ENCODE results near the gene RNASE4. TPM values are rescaled to one million over a fixed set of nuclear protein-coding genes. Genes with fewer than 3 reads are reported as not detected.

Gene RNASE4
- total and polyA plus RNA-seq, 10 of the 15 experiments (the other 5 are each of a cell fraction or from before 2014, with no cell fraction given), result 0.87 to 2.6 (median 1.3) TPM

GRCh38 chr14:20659813-20660395 is 24.5 kb upstream of the RNASE4 start:
- no TSS peak for BruUV-seq (replicated peaks)
- TF ChIP-seq KLF5 (IDR thresholded peaks at IDR 0.05; ENCODE audit: partially characterized antibody) (no peak), NFYB (IDR thresholded peaks at IDR 0.05; ENCODE audit: insufficient read depth, low read depth, low read length) (no peak), ZSCAN29 (IDR thresholded peaks at IDR 0.05) (no peak)
- Histone ChIP-seq H2AFZ (ENCODE audit: control insufficient read depth, low read depth, low read length) (no peak overlapping the region), H3K27me3 (replicated peaks in 1 of 2; ENCODE audit: control insufficient read depth in 2 of 2, insufficient read depth in 2 of 2, low read length in 1 of 2) (no peaks in the 10 kb centered on the region; a peak in 2 of 4 replicates), H3K79me2 (ENCODE audit: control insufficient read depth, insufficient read depth, low read length) (peaks cover 12% of the 10 kb centered on the region), H3K27ac (ENCODE audit: control insufficient read depth, insufficient read depth) (no peak overlapping the region), H3K4me3 (no peak overlapping the region), H3K36me3 (ENCODE audit: control insufficient read depth in 2 of 2, insufficient read depth in 2 of 2, low read length in 1 of 2) (peaks cover 0 to 3% of the 10 kb centered on the region in 2 experiments; a peak in 1 of 4 replicates), H3K9ac (ENCODE audit: control insufficient read depth, insufficient read depth, low read length) (no peak overlapping the region), H4K20me1 (ENCODE audit: control insufficient read depth, insufficient read depth) (no peaks in the 10 kb centered on the region; the same call in 1 of the 2 replicates), H3K4me2 (ENCODE audit: control insufficient read depth, insufficient read depth) (no peak overlapping the region), H3K9me3 (replicated peaks; ENCODE audit: control insufficient read depth, insufficient read depth, low read length) (no peaks in the 10 kb centered on the region), H3K4me1 (ENCODE audit: control insufficient read depth, insufficient read depth, low read length) (peaks cover 7% of the 10 kb centered on the region)
- ATAC-seq, result no peak
- RAD21 ChIA-PET (ENCODE audit: unreplicated experiment), result interaction anchor here (1.0 kb wide), 2 partner anchors 30 to 31 kb away, joined by 3 to 4 read pairs; no protein-coding TSS in a partner anchor
- CTCF ChIA-PET, result interaction anchor here (1.2 to 11.5 kb wide), 3 partner anchors 24 to 47 kb away, joined by 3 to 214 read pairs (median 61); partner anchors contain the start of genes ANG and RNASE4
- no peak for FAIRE-seq
- DNase-seq (ENCODE audit: low read depth, low spot score), result no peak
- WGBS (ENCODE audit: insufficient coverage, insufficient replicate concordance, low lambda C conversion rate, missing lambda C conversion rate), result 59% methylated on average over 26 of the region's 26 CpGs
- POLR2A ChIA-PET, result interaction anchor here (1.4 kb wide), 1 partner anchor 21 kb away, joined by 7 read pairs; no protein-coding TSS in a partner anchor
- SMC1A ChIA-PET (ENCODE audit: uncharacterized antibody, unreplicated experiment), result interaction anchor here (1.5 to 2.9 kb wide), 2 partner anchors 21 to 24 kb away, joined by 3 to 10 read pairs; no protein-coding TSS in a partner anchor
- intact Hi-C loops (cut with micrococcal nuclease; ENCODE audit: unreplicated experiment), result loop anchor here (5.0 kb wide), 1 partner anchor 48 kb away; no protein-coding TSS in a partner anchor
- in situ Hi-C loops (cut with MboI), result no loop called here

- DNase-seq (ENCODE audit: low read depth, low spot score) (no peak), ATAC-seq (no peak), FAIRE-seq (no peak)
- Histone ChIP-seq H3K9me3 (replicated peaks; ENCODE audit: control insufficient read depth, insufficient read depth, low read length) (no peaks in the 10 kb centered on the region), H4K20me1 (ENCODE audit: control insufficient read depth, insufficient read depth) (no peaks in the 10 kb centered on the region; the same call in 1 of the 2 replicates), H3K79me2 (ENCODE audit: control insufficient read depth, insufficient read depth, low read length) (peaks cover 20% of the 10 kb centered on the region), H3K9ac (ENCODE audit: control insufficient read depth, insufficient read depth, low read length) (no peak overlapping the region), H3K27ac (ENCODE audit: control insufficient read depth, insufficient read depth) (no peak overlapping the region), H3K4me2 (ENCODE audit: control insufficient read depth, insufficient read depth) (no peak overlapping the region), H3K4me3 (no peak overlapping the region), H2AFZ (ENCODE audit: control insufficient read depth, low read depth, low read length) (no peak overlapping the region), H3K4me1 (ENCODE audit: control insufficient read depth, insufficient read depth, low read length) (peaks cover 7% of the 10 kb centered on the region), H3K36me3 (ENCODE audit: control insufficient read depth in 2 of 2, insufficient read depth in 2 of 2, low read length in 1 of 2) (peaks cover 0 to 3% of the 10 kb centered on the region in 2 experiments; a peak in 1 of 4 replicates), H3K27me3 (replicated peaks in 1 of 2; ENCODE audit: control insufficient read depth in 2 of 2, insufficient read depth in 2 of 2, low read length in 1 of 2) (no peaks in the 10 kb centered on the region; a peak in 1 of 4 replicates)
- ChIA-PET RAD21 (ENCODE audit: unreplicated experiment) (interaction anchor here (1.1 to 4.5 kb wide), 2 partner anchors 30 kb away, joined by 3 to 35 read pairs; no protein-coding TSS in a partner anchor), SMC1A (ENCODE audit: uncharacterized antibody, unreplicated experiment) (interaction anchor here (1.2 to 1.8 kb wide), 4 partner anchors 10 to 51 kb away, joined by 3 to 11 read pairs (median 6); no protein-coding TSS in a partner anchor), POLR2A (interaction anchor here (1.4 kb wide), 1 partner anchor 19 kb away, joined by 7 read pairs; no protein-coding TSS in a partner anchor), CTCF (interaction anchor here (1.2 to 11.5 kb wide), 3 partner anchors 23 to 35 kb away, joined by 3 to 214 read pairs (median 61); partner anchors contain the start of genes ANG and RNASE4)
- in situ Hi-C loops (cut with MboI), result no loop called here
- intact Hi-C loops (cut with micrococcal nuclease; ENCODE audit: unreplicated experiment), result loop anchor here (5.0 kb wide), 1 partner anchor 49 kb away; no protein-coding TSS in a partner anchor
- BruUV-seq (replicated peaks), result no TSS peak
- 47% methylated on average over 2 of the region's 2 CpGs for WGBS (ENCODE audit: insufficient coverage, insufficient replicate concordance, low lambda C conversion rate, missing lambda C conversion rate)
- TF ChIP-seq ZBTB11 (CRISPR knock-in tag; IDR thresholded peaks at IDR 0.05) (no peak), YBX1 (IDR thresholded peaks at IDR 0.05) (no peak), STAT1 (conservative IDR thresholded peaks at IDR 0.05) (no peak), RBBP5 (conservative IDR thresholded peaks at IDR 0.05) (no peak)
These were observed 23.2 kb upstream of the RNASE4 start for GRCh38 chr14:20661197-20661596.

Data from GM12878 (cell line).